ENCODE measurements around the gene NABP1.

The NABP1 gene

GRCh38 chr2:191679818-191680600 is 2.1 kb downstream of the NABP1 start:
- Histone ChIP-seq H4K20me1 (ENCODE audit: insufficient read depth, low read length) (0 out of 2 replicates have a peak, but pooled peaks cover 4% of the 10 kb centered on the region), H3K4me2 (ENCODE audit: insufficient read depth, low read length) (peak overlapping the region; percentile 77), H3K9me3 (ENCODE audit: insufficient read depth, low read length, severe bottlenecking) (no peaks in the 10 kb centered on the region), H3K79me2 (ENCODE audit: insufficient read depth, low read length) (peaks cover 56% of the 10 kb centered on the region), H3K9ac (ENCODE audit: low read depth, low read length) (peak overlapping the region; percentile 89), H3K36me3 (ENCODE audit: insufficient read depth, low read length) (peaks cover 44% of the 10 kb centered on the region), H3K27me3 (ENCODE audit: insufficient read depth, low read length, poor library complexity) (no peaks in the 10 kb centered on the region), H2AFZ (ENCODE audit: low read depth, low read length) (no peak overlapping the region), H3K4me3 (ENCODE audit: low read depth in 1 of 2, low read length in 2 of 2) (peak overlapping the region; percentile 73 to 82; a peak in 3 of 4 replicates), H3K27ac (ENCODE audit: low read length) (peak overlapping the region; percentile 95), H3K4me1 (ENCODE audit: insufficient read depth, low read length) (peaks cover 70% of the 10 kb centered on the region)
- ATAC-seq (ENCODE audit: insufficient read depth, low read depth) (peak; percentile 32), DNase-seq (no peak)
- no peak for TF ChIP-seq EZH2 (IDR thresholded peaks at IDR 0.05; ENCODE audit: borderline replicate concordance, low read depth, low read length, severe bottlenecking)
- TF ChIP-seq, protein P1, sequence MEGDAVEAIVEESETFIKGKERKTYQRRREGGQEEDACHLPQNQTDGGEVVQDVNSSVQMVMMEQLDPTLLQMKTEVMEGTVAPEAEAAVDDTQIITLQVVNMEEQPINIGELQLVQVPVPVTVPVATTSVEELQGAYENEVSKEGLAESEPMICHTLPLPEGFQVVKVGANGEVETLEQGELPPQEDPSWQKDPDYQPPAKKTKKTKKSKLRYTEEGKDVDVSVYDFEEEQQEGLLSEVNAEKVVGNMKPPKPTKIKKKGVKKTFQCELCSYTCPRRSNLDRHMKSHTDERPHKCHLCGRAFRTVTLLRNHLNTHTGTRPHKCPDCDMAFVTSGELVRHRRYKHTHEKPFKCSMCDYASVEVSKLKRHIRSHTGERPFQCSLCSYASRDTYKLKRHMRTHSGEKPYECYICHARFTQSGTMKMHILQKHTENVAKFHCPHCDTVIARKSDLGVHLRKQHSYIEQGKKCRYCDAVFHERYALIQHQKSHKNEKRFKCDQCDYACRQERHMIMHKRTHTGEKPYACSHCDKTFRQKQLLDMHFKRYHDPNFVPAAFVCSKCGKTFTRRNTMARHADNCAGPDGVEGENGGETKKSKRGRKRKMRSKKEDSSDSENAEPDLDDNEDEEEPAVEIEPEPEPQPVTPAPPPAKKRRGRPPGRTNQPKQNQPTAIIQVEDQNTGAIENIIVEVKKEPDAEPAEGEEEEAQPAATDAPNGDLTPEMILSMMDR (IDR thresholded peaks at IDR 0.05; ENCODE audit: borderline replicate concordance, extremely low read depth, low read length, poor library complexity, severe bottlenecking), result no peak

GRCh38 chr2:191680639-191681038 is 2.7 kb downstream of the NABP1 start:
- H3K27ac ChIP-seq (ENCODE audit: low read length), result peak overlapping the region; percentile 95; the same call in 1 of the 2 replicates
- H3K36me3 ChIP-seq (ENCODE audit: insufficient read depth, low read length), result peaks cover 50% of the 10 kb centered on the region
- ATAC-seq (ENCODE audit: insufficient read depth, low read depth) (no peak), DNase-seq (no peak)
- H3K79me2 ChIP-seq (ENCODE audit: insufficient read depth, low read length), result peaks cover 56% of the 10 kb centered on the region
- no peak overlapping the region for H2AFZ ChIP-seq (ENCODE audit: low read depth, low read length)
- H3K4me2 ChIP-seq (ENCODE audit: insufficient read depth, low read length), result peak overlapping the region; percentile 77
- H3K4me1 ChIP-seq (ENCODE audit: insufficient read depth, low read length), result peaks cover 63% of the 10 kb centered on the region
- TF ChIP-seq, protein P1 (IDR thresholded peaks at IDR 0.05; ENCODE audit: borderline replicate concordance, extremely low read depth, low read length, poor library complexity, severe bottlenecking), result no peak
- TF ChIP-seq EZH2 (IDR thresholded peaks at IDR 0.05; ENCODE audit: borderline replicate concordance, low read depth, low read length, severe bottlenecking), result no peak
- H3K9ac ChIP-seq (ENCODE audit: low read depth, low read length), result peak overlapping the region; percentile 89
- 0 out of 2 replicates have a peak, but pooled peaks cover 4% of the 10 kb centered on the region for H4K20me1 ChIP-seq (ENCODE audit: insufficient read depth, low read length)
- peak overlapping the region in 1 of 2 experiments; percentile 82; a peak in 1 of 4 replicates for H3K4me3 ChIP-seq (ENCODE audit: low read depth in 1 of 2, low read length in 2 of 2)
- no peaks in the 10 kb centered on the region for H3K27me3 ChIP-seq (ENCODE audit: insufficient read depth, low read length, poor library complexity)
- H3K9me3 ChIP-seq (ENCODE audit: insufficient read depth, low read length, severe bottlenecking), result no peaks in the 10 kb centered on the region

- no peak overlapping the region for H3K27ac ChIP-seq (ENCODE audit: low read length)
- H3K4me3 ChIP-seq (ENCODE audit: low read depth in 1 of 2, low read length in 2 of 2), result peak overlapping the region in 1 of 2 experiments; percentile 26; a peak in 1 of 4 replicates
- peak overlapping the region; percentile 77 for H3K4me2 ChIP-seq (ENCODE audit: insufficient read depth, low read length)
- peaks cover 65% of the 10 kb centered on the region for H3K36me3 ChIP-seq (ENCODE audit: insufficient read depth, low read length)
- no peaks in the 10 kb centered on the region for H3K9me3 ChIP-seq (ENCODE audit: insufficient read depth, low read length, severe bottlenecking)
- TF ChIP-seq EZH2 (IDR thresholded peaks at IDR 0.05; ENCODE audit: borderline replicate concordance, low read depth, low read length, severe bottlenecking), result no peak
- TF ChIP-seq, protein P1 (IDR thresholded peaks at IDR 0.05; ENCODE audit: borderline replicate concordance, extremely low read depth, low read length, poor library complexity, severe bottlenecking), result no peak
- ATAC-seq (ENCODE audit: insufficient read depth, low read depth), result no peak
- H4K20me1 ChIP-seq (ENCODE audit: insufficient read depth, low read length), result peaks cover 6% of the 10 kb centered on the region; the same call in 1 of the 2 replicates
- DNase-seq, result no peak
- no peak overlapping the region for H2AFZ ChIP-seq (ENCODE audit: low read depth, low read length)
- H3K27me3 ChIP-seq (ENCODE audit: insufficient read depth, low read length, poor library complexity), result no peaks in the 10 kb centered on the region
- H3K79me2 ChIP-seq (ENCODE audit: insufficient read depth, low read length), result peaks cover 49% of the 10 kb centered on the region
- H3K9ac ChIP-seq (ENCODE audit: low read depth, low read length), result no peak overlapping the region
- H3K4me1 ChIP-seq (ENCODE audit: insufficient read depth, low read length), result peaks cover 49% of the 10 kb centered on the region
Measured at GRCh38 chr2:191682126-191682525, 4.2 kb downstream of the NABP1 start.
